HG03095 (cell line): Measurements from ENCODE around the gene TCEANC.

Experiments used
- ATAC-seq: cut with Tn5 transposase; IDR thresholded peaks from one replicate; pipeline ENCODE4 v1.9.1; 2021; ENCODE audit warnings: moderate library complexity; ENCODE audit not compliant: unreplicated experiment

The TCEANC gene

DNA sequence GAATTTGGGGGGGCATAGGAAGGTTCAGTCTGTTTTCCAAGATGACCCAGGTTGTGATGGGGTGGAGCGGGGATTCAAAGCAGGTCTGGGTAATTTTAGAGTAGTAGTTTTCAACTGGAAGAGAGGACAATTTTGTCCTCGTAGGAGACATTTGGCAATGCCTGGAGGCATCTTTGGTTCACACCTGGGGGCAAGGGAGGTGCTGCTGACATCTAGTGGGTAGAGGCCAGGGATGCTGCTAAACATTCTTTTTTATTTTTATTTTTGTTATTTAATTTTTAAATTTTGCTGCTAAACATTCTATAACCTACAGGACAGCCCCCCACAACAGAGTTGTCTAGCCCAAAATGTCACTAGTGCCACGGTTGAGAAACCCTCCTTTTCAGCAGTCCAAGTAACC, 37.9 kb downstream of the TCEANC start:
- no peak for ATAC-seq

DNA sequence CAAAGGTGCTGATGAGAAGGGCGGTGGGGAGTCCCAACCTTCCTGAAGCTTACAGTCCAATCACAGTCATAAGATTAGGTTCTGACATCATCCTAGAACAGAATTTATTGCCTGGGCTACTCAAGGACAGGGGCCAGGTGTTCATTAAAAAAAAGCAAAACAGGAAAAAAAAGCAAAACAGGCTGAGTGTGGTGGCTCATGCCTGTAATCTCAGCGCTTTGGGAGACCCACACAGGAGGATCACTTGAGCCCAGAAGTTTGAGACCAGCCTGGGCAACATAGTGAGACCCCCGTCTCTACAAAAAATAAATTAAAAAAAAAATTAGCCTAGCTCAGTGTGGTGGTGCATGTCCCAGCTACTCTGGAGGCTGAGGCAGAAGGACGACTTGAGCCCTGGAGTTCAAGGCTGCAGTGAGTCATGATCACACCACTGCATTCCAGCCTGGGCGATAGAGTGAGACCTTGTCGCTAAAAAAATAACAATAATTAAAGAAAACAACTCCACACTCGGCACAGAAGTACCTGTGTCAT, 39.0 kb downstream of the TCEANC start:
- no peak for ATAC-seq

DNA sequence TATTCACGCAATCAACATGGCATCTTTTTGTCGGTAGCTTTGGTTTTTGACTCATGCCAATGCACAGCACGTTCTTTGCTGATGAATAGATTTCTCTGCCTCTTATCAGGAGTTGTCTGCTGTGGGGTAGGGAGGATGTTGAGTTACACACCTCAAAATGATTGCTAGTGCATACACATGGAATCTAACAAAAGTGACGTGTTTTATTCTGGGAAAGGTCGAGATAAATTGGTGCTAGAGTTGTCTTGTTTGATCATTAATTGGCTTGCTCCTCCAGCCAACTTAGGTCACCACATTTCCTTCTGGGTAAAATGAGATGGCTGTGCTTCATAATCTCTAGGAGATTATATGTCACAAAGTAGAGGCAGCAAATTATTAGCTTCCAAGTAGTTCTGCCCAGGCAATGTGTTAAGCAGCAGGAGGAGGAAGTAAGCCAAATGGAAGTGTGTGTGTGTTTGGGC, 39.9 kb downstream of the TCEANC start:
- ATAC-seq = no peak

DNA sequence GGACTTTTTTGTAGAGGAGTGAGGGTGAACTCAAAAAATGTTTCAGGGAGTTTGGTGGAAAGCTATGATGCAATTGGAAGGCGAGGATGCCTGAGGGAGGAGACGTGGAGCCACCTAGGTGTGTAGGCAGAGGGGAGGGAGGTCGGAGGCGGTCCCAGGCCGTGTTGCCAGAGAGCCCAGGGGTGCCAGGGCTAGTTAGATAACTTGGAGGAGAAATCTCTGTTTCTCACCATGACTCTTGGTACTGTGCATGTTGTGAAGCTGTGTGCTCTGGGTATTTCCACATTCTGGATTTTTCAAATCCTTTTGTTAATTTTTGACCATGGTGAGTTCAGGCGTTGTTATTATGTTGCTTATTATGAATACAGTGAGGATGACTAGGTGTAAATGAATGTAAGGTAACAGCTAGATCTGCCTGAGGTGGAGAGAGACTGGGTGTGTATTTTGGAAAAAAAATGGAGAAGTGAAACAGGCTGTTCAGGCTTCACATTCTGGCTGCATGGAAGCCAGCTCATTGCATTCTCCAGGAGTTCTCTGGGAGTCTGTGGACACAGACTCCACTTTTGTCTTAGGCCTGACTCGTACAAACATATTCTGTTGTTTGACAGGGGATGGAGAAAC, 40.5 kb downstream of the TCEANC start:
- ATAC-seq = no peak

DNA sequence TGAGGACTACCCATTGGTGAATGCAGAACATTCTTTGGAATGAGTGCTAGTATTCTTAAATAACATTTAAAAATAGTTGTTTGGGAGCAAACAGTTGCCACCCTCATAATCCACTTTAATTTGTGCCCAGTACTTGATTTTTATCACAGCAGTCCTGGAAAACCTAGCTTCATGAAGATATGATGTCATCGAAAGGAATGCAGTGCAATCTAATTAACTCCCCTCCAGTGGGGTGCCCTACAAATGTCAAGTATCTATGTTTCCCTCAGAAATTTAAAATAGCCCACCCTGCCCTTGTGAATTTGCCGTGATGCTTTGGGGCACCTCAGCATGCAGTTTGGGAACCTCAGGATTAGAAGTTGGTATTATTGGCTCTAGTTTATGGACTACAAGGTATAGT, 41.4 kb downstream of the TCEANC start:
- ATAC-seq = no peak

DNA sequence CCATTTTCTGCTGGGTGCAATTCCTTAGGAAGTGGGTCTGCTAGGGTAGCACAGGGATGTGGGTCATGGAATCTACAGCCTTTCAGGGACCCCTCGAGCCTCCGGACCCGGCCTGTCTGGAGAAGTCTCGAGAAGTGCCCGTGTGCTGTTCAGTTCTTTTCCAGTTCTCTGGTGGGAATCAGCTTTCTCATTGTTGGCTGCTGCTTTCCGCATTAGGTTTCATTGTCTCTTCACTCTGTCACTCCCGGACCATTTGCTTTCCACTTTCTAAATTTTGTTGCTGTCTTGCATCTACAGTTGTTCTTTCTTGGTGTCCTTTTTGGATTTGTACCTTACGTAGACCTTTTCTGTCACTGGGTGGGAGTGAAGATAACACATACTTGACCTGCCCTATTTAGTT, 42.0 kb downstream of the TCEANC start:
- ATAC-seq = no peak

DNA sequence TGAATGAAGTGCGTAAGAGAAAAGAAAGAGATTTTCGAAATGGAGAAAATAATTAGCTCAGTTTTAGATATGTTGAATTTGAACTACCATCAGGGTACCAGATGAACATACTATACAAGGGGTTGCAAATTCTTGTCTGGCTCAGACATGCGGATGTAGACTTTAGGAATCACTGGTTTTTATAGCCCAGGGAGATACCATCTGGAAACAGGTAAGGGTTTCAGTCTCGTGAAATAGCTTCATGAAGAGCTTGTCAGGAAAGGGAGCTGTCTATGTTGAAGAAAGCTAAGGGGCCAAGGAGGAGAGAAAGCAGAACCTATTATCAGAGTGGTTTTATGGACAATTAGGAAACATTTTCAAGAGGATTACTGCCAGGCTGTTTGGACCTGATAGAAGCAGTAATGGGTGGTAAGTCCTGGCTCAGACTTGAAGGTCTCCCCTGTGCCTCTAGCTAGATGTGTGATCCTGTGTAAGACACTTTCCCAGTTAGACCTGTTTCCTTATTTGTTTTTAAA, 42.7 kb downstream of the TCEANC start:
- ATAC-seq = no peak

DNA sequence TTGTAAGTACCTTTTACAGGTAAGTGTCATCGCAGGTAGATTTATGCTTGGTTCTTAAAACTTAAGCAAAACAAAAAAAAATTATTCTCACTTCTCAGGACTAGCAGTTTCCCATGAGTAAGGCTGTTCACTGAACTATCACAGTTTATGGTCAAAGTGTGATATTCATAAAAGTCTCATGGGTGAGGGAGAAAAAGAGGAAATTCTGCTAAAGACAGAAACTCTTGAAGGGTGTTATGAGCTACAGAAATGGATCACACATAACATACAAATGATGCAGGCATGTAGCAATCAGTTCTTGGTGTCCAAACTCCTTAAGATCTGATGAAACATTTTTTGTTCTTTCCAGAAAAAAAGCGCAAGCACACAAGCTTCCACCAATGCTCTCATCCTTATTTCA, 44.5 kb downstream of the TCEANC start:
- ATAC-seq = peak; percentile 40

DNA sequence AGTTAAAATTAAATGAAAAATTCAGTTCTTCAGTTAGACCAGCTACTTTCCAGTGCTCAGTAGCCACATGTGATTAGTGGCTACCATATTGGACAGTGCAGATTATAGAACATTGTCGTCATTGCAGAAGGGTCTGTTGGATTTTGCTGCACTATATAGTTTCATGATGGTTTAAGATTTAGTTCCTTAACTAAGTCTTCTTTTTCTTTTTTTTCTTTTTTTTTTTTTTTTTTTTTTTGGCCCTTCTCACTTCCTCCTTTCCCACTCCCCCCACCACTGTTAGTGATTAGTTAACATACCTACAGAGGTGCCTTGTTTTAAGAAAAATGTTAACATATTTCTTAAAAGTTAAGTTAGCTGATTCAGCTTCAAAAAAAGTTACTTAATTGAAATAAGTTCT, 45.0 kb downstream of the TCEANC start:
- ATAC-seq = no peak

DNA sequence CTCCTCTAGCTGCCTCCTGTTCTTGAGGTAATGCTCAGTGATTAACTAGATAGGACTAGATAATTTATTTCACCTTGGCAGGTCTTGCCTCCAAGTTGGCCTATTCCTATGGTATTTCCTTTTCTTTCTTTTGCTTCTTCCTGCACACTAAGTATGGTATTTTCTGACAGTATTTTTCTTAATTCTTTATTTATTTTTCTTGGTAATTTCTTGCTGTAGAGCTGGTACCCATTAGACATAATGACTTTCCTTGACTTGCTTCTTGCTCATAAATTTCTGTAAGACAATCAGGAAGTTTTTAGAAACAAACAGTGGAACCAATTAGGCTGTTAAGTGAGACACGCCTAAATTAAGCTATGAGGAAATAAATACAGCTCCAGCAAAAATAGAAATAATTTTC, 45.5 kb downstream of the TCEANC start:
- ATAC-seq = no peak

DNA sequence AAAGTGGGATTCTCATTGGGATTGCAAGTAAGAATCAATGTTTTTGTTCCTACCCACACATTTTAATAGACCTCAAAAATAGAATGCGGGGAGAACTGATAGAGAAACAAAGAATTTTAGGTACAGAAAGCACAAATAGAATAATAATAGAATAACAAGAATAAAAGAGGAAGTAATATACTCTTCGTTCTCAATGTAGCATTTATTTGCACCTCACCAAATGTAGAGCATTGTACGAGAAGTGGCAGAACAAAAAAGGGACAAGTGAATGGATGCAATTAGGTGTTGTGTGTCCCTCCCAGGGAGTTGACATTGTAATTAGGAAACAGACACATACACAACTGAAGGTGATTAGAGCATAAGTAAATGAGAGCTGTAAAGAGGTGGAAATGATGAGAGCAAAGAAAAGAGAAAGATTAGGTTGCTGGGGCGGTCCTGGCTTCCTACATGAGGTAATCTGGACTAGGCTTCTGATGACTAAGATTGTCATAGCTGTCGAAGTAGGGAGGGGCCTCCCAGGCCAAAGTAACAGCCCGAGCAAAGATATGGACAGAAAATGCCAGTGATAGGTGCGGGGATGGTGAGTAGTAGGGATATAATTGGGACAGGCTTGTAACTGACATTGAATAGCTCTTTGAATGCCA, 46.4 kb downstream of the TCEANC start:
- ATAC-seq = peak; percentile 56

DNA sequence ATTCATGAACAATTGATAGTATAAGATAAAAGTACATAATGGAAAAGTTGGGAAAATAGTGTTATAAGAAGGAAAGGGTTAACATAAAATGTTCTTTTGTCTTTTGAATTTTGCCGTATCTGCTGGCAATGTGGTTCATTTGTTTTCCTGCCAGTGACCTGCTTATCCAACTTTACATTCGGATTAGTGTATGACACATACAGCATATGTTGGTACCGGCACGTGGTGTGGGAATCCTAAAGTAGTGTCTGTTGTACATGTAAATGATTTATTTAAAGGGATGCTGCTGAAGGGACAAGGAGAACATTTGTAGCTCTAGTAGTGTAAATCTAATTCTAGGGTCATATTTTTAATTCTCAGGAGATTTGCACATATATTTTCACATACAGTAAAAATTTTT, 47.4 kb downstream of the TCEANC start:
- no peak for ATAC-seq

DNA sequence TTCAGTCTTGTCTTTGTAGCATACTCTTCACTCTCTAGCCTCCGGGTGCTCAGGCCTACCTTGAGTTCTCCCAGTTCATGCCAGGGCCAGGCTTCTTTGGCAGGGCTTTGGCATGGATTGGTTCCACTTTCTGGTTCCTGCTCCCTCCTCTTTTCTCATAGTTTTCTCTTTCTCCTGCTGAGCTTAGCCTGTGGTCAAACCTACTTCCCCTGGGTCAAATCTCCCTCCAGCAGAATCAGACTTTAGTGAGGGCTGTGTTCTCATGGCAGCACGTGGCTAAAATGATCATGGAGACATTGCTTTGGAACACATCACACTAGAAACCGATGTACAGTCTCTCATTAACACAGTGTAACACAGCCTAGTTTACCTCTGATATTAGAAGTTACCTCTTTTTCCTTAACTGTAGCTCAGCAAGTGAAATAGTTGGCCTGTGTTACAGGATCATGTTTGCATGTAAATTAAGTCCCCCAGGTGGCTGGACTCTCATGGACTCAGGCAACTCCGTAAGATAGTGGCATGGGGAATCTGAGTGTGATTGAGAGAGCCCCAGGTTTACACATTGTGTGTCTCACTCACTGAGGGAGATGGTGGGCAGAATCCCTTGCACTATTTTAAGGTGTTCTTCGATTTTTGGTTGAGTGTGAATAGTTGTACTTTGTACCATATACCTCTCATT, 49.3 kb downstream of the TCEANC start:
- no peak for ATAC-seq

DNA sequence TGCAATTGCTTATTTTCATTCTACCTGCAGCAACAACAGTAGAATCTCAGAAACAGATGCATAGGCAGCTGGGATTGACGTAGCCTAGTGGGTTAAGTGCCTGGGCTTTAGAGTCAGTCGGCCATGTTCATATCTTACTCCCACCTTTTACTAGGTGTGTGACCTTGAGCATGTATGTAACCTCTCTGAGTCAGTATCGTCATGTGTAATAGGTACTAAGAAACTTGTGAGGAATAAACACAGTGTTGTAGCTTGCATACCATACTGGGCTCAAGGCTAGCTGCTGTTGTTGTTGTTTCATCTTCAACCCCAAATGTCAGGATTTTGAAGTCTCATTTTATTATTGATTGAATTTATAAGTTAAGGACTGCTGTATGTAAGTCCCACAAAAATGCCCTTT, 50.2 kb downstream of the TCEANC start:
- ATAC-seq = no peak

DNA sequence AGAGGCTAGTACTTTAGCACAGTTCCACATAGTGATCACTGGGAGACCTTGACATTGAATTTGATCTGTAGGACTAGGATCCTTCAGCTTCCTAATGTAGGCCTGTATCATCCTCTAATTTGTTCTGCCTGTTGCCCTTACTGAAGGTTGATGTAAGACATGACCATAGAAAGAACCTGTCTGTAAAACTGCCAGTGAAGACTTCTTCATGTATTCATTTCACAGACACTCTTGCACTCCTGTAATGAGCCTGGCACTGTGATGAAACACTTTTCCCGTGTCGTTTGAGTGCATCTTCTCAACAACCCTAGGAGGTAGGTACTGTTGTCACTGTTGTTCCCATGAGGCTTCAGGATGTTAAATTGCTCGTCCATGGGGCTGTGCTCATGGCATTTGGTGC, 50.6 kb downstream of the TCEANC start:
- no peak for ATAC-seq

DNA sequence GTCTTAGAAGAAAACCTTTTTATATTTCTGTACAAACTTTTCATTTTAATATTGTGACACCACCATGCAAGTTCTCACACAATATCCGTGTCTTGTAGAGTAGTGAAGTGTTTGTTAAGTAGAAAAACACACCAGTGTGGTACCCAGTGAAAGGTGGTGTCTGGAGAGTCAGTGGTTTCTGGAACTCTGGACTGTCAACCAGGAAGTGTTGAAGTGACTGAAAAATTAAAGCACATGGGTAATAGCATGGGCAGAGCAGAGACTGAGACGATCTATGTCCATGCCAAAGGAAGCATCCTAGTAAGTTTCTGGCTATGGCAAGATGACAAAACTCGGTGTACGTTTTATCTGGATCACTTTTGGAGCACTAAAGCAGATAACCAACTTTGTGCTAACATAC, 58.2 kb downstream of the TCEANC start:
- no peak for ATAC-seq
